Stimulated activated CD4-positive, alpha-beta T cell treated with anti-CD3 and anti-CD28 coated beads, Interleukin-1b, Interleukin-23, amount 100 ng/mL, for 24 hours (primary cell): ENCODE measurements around the gene RPP14.
"Not testable (repeated sequence)": the region's sequence is repeated elsewhere in the genome, so short reads cannot be mapped to it uniquely, and the experiment has no call there.

Experiments used
- DNase-seq, 4 experiments: peaks; one replicate each; pipeline ENCODE4 v3.0.0-alpha.2; 2020; ENCODE audit warnings: low read depth in 4 of 4, low spot score in 1 of 4

The RPP14 gene

GRCh38 chr3:58331593-58332152 is 25.6 kb downstream of the RPP14 start:
- no peak for DNase-seq

DNA sequence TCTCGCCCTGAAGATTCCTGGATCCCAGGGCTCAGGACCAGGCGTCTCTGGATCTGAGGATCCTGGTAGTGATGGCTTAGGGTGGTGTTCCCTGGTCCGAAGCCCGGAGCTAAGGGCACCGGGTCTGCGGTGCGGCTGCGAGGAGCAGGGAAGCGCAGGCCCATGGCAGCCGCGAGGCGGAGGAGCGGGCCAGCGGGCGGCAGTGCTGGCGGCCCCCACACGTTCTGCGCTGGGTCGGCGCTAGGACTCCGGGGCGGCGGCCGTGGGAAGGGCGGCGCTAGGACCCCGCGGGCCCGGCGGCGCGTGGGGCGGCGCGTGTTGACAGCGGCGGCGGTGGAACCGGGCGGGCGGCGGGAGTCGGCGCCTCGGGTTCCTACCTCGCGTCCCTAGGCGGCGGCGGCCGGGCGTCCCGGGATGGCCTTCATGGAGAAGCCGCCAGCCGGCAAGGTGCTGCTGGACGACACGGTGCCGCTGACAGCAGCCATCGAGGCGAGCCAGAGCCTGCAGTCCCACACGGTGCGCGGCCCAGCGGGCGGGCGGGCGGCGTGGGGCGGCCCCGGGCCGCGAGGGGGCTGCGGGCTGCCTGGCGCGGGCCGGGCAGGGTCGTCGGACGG is 26.6 kb downstream of the RPP14 start, which contains the start of gene PXK:
TSS of gene PXK (plus strand) at position 318 of the 614 bp plus-strand sequence. CDS start at position 415, 97 bp downstream.
- DNase-seq, result peak; percentile 46 to 71 (median 66)

DNA sequence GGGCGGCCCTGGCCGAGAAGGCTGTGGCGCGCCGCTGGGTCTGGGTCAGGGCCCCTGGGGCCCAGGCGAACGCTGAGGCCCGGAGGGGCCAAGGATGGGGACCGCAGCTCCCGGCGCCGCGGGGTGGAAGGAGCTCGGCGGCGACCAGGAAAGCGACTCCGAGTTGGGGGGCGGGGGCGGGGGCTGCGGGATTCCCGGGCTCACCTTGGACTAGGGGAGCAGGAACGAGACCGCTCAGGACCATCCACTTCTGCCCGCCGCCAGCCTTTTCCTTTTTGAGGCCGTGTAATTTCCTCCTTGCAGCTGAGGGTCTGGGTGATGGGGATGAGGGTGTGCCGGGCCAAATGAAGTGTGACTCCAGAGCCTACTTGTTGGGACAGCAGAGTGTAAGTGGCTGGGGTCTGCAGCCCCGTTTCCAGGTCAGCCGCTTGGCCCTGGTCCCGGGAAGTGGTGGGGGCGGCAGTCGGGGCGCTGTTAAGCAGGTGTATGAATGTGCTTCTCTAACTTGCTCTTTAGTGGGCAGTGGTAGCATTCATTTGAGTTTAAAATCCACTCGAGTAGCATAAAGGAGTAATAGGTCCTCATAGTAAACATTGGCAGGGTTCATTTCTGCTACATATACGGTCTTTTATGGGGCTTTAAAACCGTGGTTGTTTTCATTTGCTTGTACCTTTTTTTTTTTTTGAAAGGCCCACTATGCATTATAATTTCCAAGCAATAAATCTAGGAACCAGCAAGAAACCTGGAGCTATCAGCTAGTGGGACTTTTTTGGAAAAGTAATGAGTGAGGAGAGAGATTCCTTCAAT is 27.4 kb downstream of the RPP14 start:
- DNase-seq, result no peak

DNA sequence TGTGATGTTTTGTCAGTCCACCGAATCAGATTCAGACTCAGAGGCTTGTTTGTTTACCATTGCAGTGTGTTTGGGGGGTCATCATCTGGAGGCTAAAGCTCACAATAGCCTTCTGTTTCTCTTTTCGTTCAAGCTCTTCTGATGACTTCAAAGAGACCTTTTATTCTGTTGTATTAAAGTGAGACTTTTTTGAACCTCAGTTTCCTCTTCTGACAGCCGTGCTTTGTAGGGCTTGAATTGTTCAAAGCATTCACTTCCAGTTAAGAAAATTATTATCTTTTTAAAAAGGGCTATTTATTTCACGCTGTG is 27.9 kb downstream of the RPP14 start:
- DNase-seq, result no peak

- DNase-seq, result no peak
Observed at GRCh38 chr3:58334506-58334884, 28.4 kb downstream of the RPP14 start.

GRCh38 chr3:58335652-58335947 is 29.6 kb downstream of the RPP14 start:
- DNase-seq, result no peak

- DNase-seq, result no peak
Observed at GRCh38 chr3:58336135-58336882, 30.3 kb downstream of the RPP14 start.

GRCh38 chr3:58337190-58337589 is 31.1 kb downstream of the RPP14 start:
- DNase-seq, result no peak

DNA sequence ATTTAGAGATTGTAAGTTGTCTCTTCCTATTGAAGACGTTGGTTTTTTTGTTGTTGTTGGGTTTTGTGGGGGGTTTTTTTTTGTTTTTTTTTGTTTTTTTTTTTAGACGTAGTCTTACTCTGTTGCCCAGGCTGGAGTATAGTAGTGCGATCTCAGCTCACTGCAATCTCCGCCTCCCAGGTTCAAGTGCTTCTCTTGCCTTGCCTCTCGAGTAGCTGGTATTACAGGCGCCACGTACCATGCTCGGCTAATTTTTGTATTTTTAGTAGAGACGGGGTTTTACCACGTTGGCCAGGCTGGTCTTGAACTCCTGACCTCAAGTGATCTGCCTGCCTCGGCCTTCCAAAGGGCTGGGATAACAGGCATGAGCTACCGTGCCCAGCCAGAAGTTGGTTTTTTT is 33.1 kb downstream of the RPP14 start:
- not testable (repeated sequence) for DNase-seq

GRCh38 chr3:58340594-58341244 is 34.7 kb downstream of the RPP14 start:
- DNase-seq, result no peak

- no peak for DNase-seq
Observed at GRCh38 chr3:58341376-58341775, 35.3 kb downstream of the RPP14 start.

- no peak for DNase-seq
Observed at GRCh38 chr3:58342676-58343075, 36.6 kb downstream of the RPP14 start.

DNA sequence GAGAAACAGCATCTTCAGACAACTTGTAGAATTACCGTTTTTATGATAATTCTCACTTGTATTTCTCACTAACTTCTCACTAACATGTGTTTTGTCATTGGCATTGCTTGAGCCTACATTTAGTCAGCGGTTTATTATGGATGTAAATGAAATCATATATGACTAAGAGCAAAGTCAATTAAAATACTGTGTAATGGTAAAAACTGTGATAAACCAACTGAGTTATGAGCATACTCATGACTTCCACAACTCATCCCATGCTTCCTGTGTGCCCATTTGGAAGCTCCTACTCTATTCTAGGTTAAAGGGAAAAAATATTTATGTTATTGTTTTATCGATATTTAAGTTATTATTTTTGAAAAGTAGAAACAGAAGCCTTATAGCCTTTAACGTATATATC is 39.4 kb downstream of the RPP14 start:
- DNase-seq, result no peak

DNA sequence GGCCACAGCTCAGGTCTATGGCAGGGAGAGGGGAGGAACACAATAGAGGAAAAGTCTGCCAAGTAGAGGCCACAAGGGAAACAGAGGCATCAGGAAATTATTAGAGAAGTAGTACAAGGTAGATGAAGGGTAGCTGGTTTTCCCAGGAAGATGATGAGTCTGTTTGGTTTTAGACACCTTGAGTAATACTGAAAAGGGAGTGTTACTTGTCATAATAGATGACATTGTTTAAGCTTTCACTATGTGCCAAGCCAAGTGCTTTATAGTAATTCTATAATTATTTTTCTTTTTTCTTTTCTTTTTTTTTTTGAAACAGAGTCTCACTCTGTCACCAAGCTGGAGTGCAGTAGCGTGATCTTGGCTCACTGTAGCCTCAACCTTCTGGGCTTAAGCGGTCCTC is 40.3 kb downstream of the RPP14 start:
- DNase-seq, result no peak

DNA sequence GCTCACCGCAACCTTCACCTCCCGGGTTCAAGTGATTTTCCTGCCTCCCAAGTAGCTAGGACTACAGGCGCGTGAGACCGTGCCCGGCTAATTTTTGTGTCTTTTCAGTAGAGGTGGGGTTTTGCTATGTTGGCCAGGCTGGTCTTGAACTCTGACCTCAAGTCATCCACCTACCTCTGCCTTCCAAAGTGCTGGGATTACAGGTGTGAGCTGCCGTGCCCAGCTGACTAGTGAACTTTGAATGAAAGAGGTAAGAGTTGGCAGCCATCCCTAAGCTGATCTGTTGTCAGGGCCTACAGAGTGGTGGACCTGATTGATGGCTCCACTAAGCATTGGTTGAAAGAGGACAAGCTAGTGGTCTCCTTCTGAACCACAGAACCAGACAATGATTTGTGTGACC is 41.9 kb downstream of the RPP14 start:
- no peak for DNase-seq

DNA sequence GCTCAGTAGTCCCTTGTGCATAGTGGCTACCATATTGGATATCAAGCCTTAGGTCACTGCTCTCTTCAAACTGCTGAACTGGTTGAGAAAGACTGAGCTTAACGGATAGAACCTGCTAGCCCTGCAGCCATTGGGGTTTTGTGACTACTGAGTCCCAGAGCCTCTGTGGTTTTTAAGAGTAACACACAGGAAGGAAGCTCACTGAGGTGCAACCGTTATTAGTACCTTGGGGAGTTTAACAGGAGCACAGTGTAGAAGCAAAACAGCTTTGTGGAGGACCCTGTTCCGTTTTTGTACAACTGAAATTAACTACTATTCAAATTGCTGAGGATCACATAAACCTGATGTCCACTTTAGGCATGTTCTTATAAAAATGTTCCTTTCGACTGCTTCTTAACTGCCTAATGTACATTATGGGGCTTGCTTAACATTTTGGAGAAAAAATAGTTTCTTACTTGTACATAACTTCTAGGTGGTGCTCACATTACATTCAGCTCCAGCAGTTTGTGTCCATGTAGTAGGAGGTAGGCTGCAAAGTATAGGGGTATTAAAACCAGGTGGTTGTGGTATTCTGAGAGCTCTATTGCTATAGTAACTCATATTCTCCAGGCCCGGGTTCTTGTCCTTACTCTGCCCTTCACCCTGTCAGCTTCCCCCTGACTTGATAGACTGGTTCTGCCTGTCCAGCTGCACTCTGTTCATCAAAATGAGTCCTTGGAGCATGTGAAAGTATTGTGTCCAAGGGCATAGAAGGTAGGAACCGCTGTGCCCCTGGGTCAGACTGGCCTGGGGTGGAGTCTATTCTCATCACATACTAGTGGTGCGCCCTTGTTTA is 44.0 kb downstream of the RPP14 start:
- no peak for DNase-seq

- DNase-seq, result no peak
Observed at GRCh38 chr3:58350627-58351013, 44.6 kb downstream of the RPP14 start.

GRCh38 chr3:58351920-58352319 is 45.9 kb downstream of the RPP14 start:
- no peak for DNase-seq

DNA sequence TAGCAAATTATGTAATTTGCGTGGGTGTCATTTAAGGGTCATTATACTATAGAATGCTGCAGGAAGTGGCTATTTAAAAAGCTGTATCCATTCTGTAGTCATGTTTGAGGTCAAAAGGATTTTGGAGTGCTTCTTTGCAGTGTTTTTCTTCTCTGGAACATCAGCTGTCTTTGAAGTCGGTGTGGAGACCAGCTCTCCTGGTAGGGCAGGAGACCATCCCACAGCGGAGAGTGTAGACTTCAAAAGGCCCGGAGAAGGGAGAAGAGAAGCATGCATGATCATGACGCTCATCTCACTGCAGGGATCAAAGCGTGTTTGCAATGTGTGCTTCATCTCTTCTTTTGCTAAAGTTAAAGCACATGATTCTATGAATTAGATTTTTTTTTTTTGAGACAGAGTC is 46.6 kb downstream of the RPP14 start:
- no peak for DNase-seq

DNA sequence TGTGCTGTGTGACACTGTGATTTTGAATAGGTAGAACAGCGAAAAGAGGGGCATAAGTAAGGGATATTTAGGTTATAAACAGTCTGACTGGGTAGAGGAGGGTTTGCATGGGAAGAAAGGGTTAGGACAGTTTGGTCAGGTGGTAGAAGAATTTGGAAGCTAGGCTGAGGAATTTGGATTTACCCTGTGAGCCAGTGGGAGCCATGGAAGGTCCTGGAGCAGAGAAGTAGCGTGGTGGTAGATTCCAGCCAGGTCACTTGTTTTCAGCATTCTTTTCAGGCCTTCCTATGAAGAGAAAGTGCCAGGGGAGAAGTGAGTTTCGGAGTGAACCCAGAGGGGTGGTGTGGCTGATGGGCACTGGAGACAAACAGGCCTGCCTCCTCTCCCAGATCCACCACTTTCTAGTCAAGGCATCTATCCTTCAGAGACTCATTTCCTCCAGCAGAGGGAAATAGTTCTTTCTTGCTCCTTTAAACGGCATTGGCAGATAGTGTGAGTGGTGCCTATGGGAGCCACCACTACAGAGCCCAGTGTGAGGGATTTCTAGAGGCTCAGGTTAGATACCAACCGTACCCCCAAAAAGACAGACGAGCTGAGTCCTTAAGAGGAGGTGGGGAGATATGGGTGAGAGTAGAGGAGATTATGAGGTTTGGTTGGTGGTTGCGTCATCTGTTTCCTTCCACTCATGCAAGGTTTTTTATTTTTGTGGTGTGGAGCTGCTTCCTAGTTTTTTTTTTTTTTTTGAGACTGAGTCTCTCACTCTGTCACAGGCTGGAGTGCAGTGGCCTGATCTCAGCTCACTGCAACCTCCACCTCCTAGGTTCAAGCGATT is 47.9 kb downstream of the RPP14 start:
- DNase-seq, result no peak
